HEK293 (cell line): ENCODE measurements around the gene RAB9A.

Experiments
- CTCF ChIA-PET: fragments of 350-600 bp; formaldehyde crosslinking; extraction: SDS; loops from one replicate; lab custom pipeline; 2021; ENCODE audit warnings: antibody characterized with exemption; lab: Yijun Ruan, JAX
- POLR2A ChIA-PET: fragments of 300-600 bp; formaldehyde crosslinking; extraction: SDS; loops from one replicate; lab custom pipeline; 2020; ENCODE audit warnings: antibody characterized with exemption, inconsistent platforms; lab: Yijun Ruan, JAX
- H3K27ac ChIP-seq: fragments of 200-500 bp; sonication (Bioruptor generic); 2 replicates; pipeline ENCODE4 v1.5.1; 2014; ENCODE audit warnings: low read depth, low read length, control low read depth, inconsistent platforms; ENCODE audit errors: extremely low read depth
- H3K36me3 ChIP-seq, 2 experiments: fragments of 200-500 bp in 1 of 2; sonication (Bioruptor generic) in 1 of 2; 1 replicate in 1 of 2; 2 replicates in 1 of 2; pipeline ENCODE4 v1.5.1; 2014 to 2017; ENCODE audit warnings: inconsistent platforms in 2 of 2, low read length in 2 of 2; ENCODE audit not compliant: control insufficient read depth in 2 of 2, insufficient read depth in 1 of 2
- H3K4me1 ChIP-seq: fragments of 200-500 bp; sonication (Bioruptor generic); 2 replicates; pipeline ENCODE4 v1.5.1; 2014; ENCODE audit warnings: mild to moderate bottlenecking, low read length, inconsistent platforms; ENCODE audit not compliant: control insufficient read depth, insufficient read depth
- H3K4me3 ChIP-seq: 2 replicates; pipeline ENCODE4 v1.5.1; 2011; ENCODE audit warnings: low read depth, mild to moderate bottlenecking, control low read depth, low read length, moderate library complexity
- H3K9me3 ChIP-seq: fragments of 200-500 bp; sonication (Bioruptor generic); 2 replicates; pipeline ENCODE4 v1.5.1; 2014; ENCODE audit warnings: low read depth, low read length, inconsistent platforms; ENCODE audit not compliant: control insufficient read depth, insufficient read depth
- BCL6B ChIP-seq: fragments of 450-650 bp; formaldehyde crosslinking; IDR thresholded peaks from 2 replicates; pipeline ENCODE4 v1.5.1; 2017; ENCODE audit warnings: missing biosample characterization, missing genetic modification characterization
- GLI4 ChIP-seq: fragments of 450-650 bp; formaldehyde crosslinking; IDR thresholded peaks from 2 replicates; pipeline ENCODE4 v1.5.1; 2016; ENCODE audit warnings: missing biosample characterization, missing genetic modification characterization
- KLF1 ChIP-seq: fragments of 450-650 bp; formaldehyde crosslinking; IDR thresholded peaks from 2 replicates; pipeline ENCODE4 v1.5.1; 2016; ENCODE audit warnings: missing biosample characterization, missing genetic modification characterization
- OSR2 ChIP-seq: fragments of 450-650 bp; formaldehyde crosslinking; IDR thresholded peaks from 2 replicates; pipeline ENCODE4 v1.5.1; 2016; ENCODE audit warnings: missing biosample characterization, missing genetic modification characterization
- PRDM1 ChIP-seq: fragments of 450-650 bp; formaldehyde crosslinking; IDR thresholded peaks from 2 replicates; pipeline ENCODE4; 2016; ENCODE audit warnings: missing biosample characterization, missing genetic modification characterization
- PRDM10 ChIP-seq: fragments of 450-650 bp; formaldehyde crosslinking; IDR thresholded peaks from 2 replicates; pipeline ENCODE4 v1.5.1; 2016; ENCODE audit warnings: missing biosample characterization, missing genetic modification characterization
- REPIN1 ChIP-seq: fragments of 450-650 bp; formaldehyde crosslinking; IDR thresholded peaks from 2 replicates; pipeline ENCODE4 v1.5.1; 2017; ENCODE audit warnings: missing biosample characterization, missing genetic modification characterization, low read depth
- SCRT1 ChIP-seq: fragments of 450-650 bp; formaldehyde crosslinking; IDR thresholded peaks from 2 replicates; pipeline ENCODE4 v1.5.1; 2016; ENCODE audit warnings: missing biosample characterization, missing genetic modification characterization, borderline replicate concordance
- ZBTB7A ChIP-seq: fragments of 450-650 bp; formaldehyde crosslinking; IDR thresholded peaks from 2 replicates; pipeline ENCODE4 v1.5.1; 2016; ENCODE audit warnings: low read depth, missing biosample characterization, missing genetic modification characterization
- ZFP37 ChIP-seq: fragments of 450-650 bp; formaldehyde crosslinking; IDR thresholded peaks from 2 replicates; pipeline ENCODE4 v1.5.1; 2016; ENCODE audit warnings: missing biosample characterization, missing genetic modification characterization
- ZIC2 ChIP-seq: fragments of 450-650 bp; formaldehyde crosslinking; IDR thresholded peaks from 2 replicates; pipeline ENCODE4 v1.5.1; 2016; ENCODE audit warnings: missing biosample characterization, missing genetic modification characterization
- ZNF10 ChIP-seq: fragments of 450-650 bp; formaldehyde crosslinking; IDR thresholded peaks from 2 replicates; pipeline ENCODE4 v1.5.1; 2017; ENCODE audit warnings: missing biosample characterization, missing genetic modification characterization
- ZNF174 ChIP-seq: fragments of 450-650 bp; formaldehyde crosslinking; IDR thresholded peaks from 2 replicates; pipeline ENCODE4 v1.5.0; 2017; ENCODE audit warnings: missing biosample characterization, mild to moderate bottlenecking, missing genetic modification characterization
- ZNF184 ChIP-seq: fragments of 450-650 bp; IDR thresholded peaks from 2 replicates; pipeline ENCODE4 v1.5.1; 2018; ENCODE audit warnings: missing biosample characterization, mild to moderate bottlenecking, missing genetic modification characterization
- ZNF19 ChIP-seq: fragments of 450-650 bp; formaldehyde crosslinking; IDR thresholded peaks from 2 replicates; pipeline ENCODE4; 2016; ENCODE audit warnings: missing biosample characterization, missing genetic modification characterization, low read depth
- ZNF214 ChIP-seq: fragments of 450-650 bp; formaldehyde crosslinking; IDR thresholded peaks from 2 replicates; pipeline ENCODE4 v1.5.1; 2017; ENCODE audit warnings: missing biosample characterization, mild to moderate bottlenecking, missing genetic modification characterization, borderline replicate concordance
- ZNF23 ChIP-seq: fragments of 450-650 bp; formaldehyde crosslinking; IDR thresholded peaks from 2 replicates; pipeline ENCODE4 v1.5.1; 2016; ENCODE audit warnings: missing biosample characterization, missing genetic modification characterization, borderline replicate concordance
- ZNF24 ChIP-seq: fragments of 450-650 bp; formaldehyde crosslinking; IDR thresholded peaks from 2 replicates; pipeline ENCODE4 v1.5.1; 2016; ENCODE audit warnings: missing biosample characterization, missing genetic modification characterization
- ZNF248 ChIP-seq: fragments of 450-650 bp; formaldehyde crosslinking; IDR thresholded peaks from 2 replicates; pipeline ENCODE4 v1.5.1; 2017; ENCODE audit warnings: missing biosample characterization, missing genetic modification characterization
- ZNF324 ChIP-seq: fragments of 450-650 bp; formaldehyde crosslinking; IDR thresholded peaks from 2 replicates; pipeline ENCODE4 v1.5.1; 2016; ENCODE audit warnings: missing biosample characterization, missing genetic modification characterization
- ZNF335 ChIP-seq: fragments of 450-650 bp; formaldehyde crosslinking; conservative IDR thresholded peaks from 2 replicates; pipeline ENCODE4 v1.5.1; 2016; ENCODE audit warnings: missing biosample characterization, missing genetic modification characterization
- ZNF561 ChIP-seq: fragments of 450-650 bp; IDR thresholded peaks from 2 replicates; pipeline ENCODE4 v1.5.1; 2018; ENCODE audit warnings: missing biosample characterization, missing genetic modification characterization, borderline replicate concordance
- ZNF580 ChIP-seq: fragments of 450-650 bp; formaldehyde crosslinking; IDR thresholded peaks from 2 replicates; pipeline ENCODE4 v1.5.1; 2016; ENCODE audit warnings: missing biosample characterization, missing genetic modification characterization
- ZNF629 ChIP-seq: fragments of 450-650 bp; formaldehyde crosslinking; IDR thresholded peaks from 2 replicates; pipeline ENCODE4 v1.5.1; 2017; ENCODE audit warnings: missing biosample characterization, missing genetic modification characterization
- ZNF658 ChIP-seq: fragments of 450-650 bp; formaldehyde crosslinking; IDR thresholded peaks from 2 replicates; pipeline ENCODE4; 2016; ENCODE audit warnings: missing biosample characterization, missing genetic modification characterization
- ZNF670 ChIP-seq: fragments of 450-650 bp; formaldehyde crosslinking; IDR thresholded peaks from 2 replicates; pipeline ENCODE4 v1.5.1; 2016; ENCODE audit warnings: missing biosample characterization, missing genetic modification characterization, low read depth
- ZNF777 ChIP-seq: fragments of 450-650 bp; formaldehyde crosslinking; IDR thresholded peaks from 2 replicates; pipeline ENCODE4 v1.5.1; 2017; ENCODE audit warnings: missing biosample characterization, missing genetic modification characterization, borderline replicate concordance
- ZNF785 ChIP-seq: fragments of 450-650 bp; formaldehyde crosslinking; IDR thresholded peaks from 2 replicates; pipeline ENCODE4 v1.5.1; 2016; ENCODE audit warnings: missing biosample characterization, missing genetic modification characterization
- ZNF843 ChIP-seq: fragments of 450-650 bp; formaldehyde crosslinking; IDR thresholded peaks from 2 replicates; pipeline ENCODE4 v1.5.1; 2016; ENCODE audit warnings: missing biosample characterization, missing genetic modification characterization
- TF ChIP-seq, protein P1 (sequence below): fragments of 450-650 bp; formaldehyde crosslinking; IDR thresholded peaks from 2 replicates; pipeline ENCODE4 v1.5.1; 2016; ENCODE audit warnings: missing biosample characterization, missing genetic modification characterization
- TF ChIP-seq, protein P2 (sequence below): fragments of 450-650 bp; formaldehyde crosslinking; IDR thresholded peaks from 2 replicates; pipeline ENCODE4 v1.5.1; 2016; ENCODE audit warnings: missing biosample characterization, missing genetic modification characterization

Gene RAB9A

DNA sequence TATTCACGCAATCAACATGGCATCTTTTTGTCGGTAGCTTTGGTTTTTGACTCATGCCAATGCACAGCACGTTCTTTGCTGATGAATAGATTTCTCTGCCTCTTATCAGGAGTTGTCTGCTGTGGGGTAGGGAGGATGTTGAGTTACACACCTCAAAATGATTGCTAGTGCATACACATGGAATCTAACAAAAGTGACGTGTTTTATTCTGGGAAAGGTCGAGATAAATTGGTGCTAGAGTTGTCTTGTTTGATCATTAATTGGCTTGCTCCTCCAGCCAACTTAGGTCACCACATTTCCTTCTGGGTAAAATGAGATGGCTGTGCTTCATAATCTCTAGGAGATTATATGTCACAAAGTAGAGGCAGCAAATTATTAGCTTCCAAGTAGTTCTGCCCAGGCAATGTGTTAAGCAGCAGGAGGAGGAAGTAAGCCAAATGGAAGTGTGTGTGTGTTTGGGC, 3.9 kb downstream of the RAB9A start (continued):
- no peak for TF ChIP-seq ZNF214 (tag by site-specific recombination)
- TF ChIP-seq KLF1 (tag by site-specific recombination): 0 out of 2 replicates have a peak, but pooled peaks have one; percentile 7
- TF ChIP-seq, protein P1, sequence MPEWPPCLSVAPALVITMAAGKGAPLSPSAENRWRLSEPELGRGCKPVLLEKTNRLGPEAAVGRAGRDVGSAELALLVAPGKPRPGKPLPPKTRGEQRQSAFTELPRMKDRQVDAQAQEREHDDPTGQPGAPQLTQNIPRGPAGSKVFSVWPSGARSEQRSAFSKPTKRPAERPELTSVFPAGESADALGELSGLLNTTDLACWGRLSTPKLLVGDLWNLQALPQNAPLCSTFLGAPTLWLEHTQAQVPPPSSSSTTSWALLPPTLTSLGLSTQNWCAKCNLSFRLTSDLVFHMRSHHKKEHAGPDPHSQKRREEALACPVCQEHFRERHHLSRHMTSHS: no peak
- TF ChIP-seq ZNF658: no peak
- TF ChIP-seq, protein P2, sequence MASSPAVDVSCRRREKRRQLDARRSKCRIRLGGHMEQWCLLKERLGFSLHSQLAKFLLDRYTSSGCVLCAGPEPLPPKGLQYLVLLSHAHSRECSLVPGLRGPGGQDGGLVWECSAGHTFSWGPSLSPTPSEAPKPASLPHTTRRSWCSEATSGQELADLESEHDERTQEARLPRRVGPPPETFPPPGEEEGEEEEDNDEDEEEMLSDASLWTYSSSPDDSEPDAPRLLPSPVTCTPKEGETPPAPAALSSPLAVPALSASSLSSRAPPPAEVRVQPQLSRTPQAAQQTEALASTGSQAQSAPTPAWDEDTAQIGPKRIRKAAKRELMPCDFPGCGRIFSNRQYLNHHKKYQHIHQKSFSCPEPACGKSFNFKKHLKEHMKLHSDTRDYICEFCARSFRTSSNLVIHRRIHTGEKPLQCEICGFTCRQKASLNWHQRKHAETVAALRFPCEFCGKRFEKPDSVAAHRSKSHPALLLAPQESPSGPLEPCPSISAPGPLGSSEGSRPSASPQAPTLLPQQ (tag by site-specific recombination): no peak
- no peak for TF ChIP-seq ZNF19 (tag by site-specific recombination)
- TF ChIP-seq ZBTB7A: no peak
- TF ChIP-seq ZNF174 (tag by site-specific recombination): no peak
- TF ChIP-seq ZNF561 (tag by site-specific recombination): no peak
- TF ChIP-seq ZNF248 (tag by site-specific recombination): no peak
- no peak for TF ChIP-seq SCRT1 (tag by site-specific recombination)
- no peak for TF ChIP-seq ZNF10 (tag by site-specific recombination)
- no peak for TF ChIP-seq ZNF670 (tag by site-specific recombination)
- TF ChIP-seq OSR2 (tag by site-specific recombination): peak; percentile 59; the same call in 1 of the 2 replicates

DNA sequence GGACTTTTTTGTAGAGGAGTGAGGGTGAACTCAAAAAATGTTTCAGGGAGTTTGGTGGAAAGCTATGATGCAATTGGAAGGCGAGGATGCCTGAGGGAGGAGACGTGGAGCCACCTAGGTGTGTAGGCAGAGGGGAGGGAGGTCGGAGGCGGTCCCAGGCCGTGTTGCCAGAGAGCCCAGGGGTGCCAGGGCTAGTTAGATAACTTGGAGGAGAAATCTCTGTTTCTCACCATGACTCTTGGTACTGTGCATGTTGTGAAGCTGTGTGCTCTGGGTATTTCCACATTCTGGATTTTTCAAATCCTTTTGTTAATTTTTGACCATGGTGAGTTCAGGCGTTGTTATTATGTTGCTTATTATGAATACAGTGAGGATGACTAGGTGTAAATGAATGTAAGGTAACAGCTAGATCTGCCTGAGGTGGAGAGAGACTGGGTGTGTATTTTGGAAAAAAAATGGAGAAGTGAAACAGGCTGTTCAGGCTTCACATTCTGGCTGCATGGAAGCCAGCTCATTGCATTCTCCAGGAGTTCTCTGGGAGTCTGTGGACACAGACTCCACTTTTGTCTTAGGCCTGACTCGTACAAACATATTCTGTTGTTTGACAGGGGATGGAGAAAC, 4.5 kb downstream of the RAB9A start:
- Histone ChIP-seq H3K36me3 (no peaks in the 10 kb centered on the region), H3K9me3 (no peaks in the 10 kb centered on the region), H3K27ac (peak overlapping the region; percentile 29; the same call in 1 of the 2 replicates), H3K4me1 (peaks cover 40% of the 10 kb centered on the region), H3K4me3 (no peak overlapping the region)
- ChIA-PET POLR2A (interaction anchor here (0.9 to 6.8 kb wide), 8 partner anchors 9 to 53 kb away, joined by 3 to 46 read pairs (median 4); partner anchors contain the start of genes OFD1, TCEANC and TRAPPC2), CTCF (interaction anchor here (1.2 to 1.7 kb wide), 3 partner anchors 20 to 43 kb away, joined by 3 to 7 read pairs (median 5); no protein-coding TSS in a partner anchor)
- TF ChIP-seq SCRT1 (tag by site-specific recombination) (no peak), ZNF561 (tag by site-specific recombination) (no peak), ZIC2 (tag by site-specific recombination) (peak; percentile 32; the same call in 1 of the 2 replicates), PRDM1 (tag by site-specific recombination) (peak; percentile 84), ZNF335 (tag by site-specific recombination) (no peak), ZNF324 (no peak), ZNF24 (tag by site-specific recombination) (no peak), REPIN1 (no peak), ZNF23 (tag by site-specific recombination) (no peak), ZFP37 (tag by site-specific recombination) (no peak), ZNF843 (tag by site-specific recombination) (no peak), ZNF777 (tag by site-specific recombination) (no peak), ZNF785 (tag by site-specific recombination) (no peak), GLI4 (tag by site-specific recombination) (no peak), ZNF184 (tag by site-specific recombination) (no peak), PRDM10 (tag by site-specific recombination) (peak; percentile 38; the same call in 1 of the 2 replicates), ZNF580 (tag by site-specific recombination) (no peak), ZNF629 (no peak), BCL6B (tag by site-specific recombination) (no peak)
